Karpas-422 (cell line): Measurements from ENCODE around the gene SUGCT. TPM values are rescaled to one million over a fixed set of nuclear protein-coding genes. Genes with fewer than 3 reads are reported as not detected.

Experiments
- DNase-seq: peaks from one replicate; pipeline ENCODE4 v3.0.0-alpha.2; 2015
- H2AFZ ChIP-seq: fragments of 200-600 bp; sonication (generic); 2 replicates; pipeline ENCODE4 v1.6.1; 2014; ENCODE audit warnings: antibody characterized with exemption, low read length, mixed read lengths
- H3K27ac ChIP-seq: fragments of 200-600 bp; sonication (generic); 2 replicates; pipeline ENCODE4 v1.5.1; 2014; ENCODE audit warnings: mild to moderate bottlenecking, low read length, moderate library complexity
- H3K27me3 ChIP-seq: fragments of 200-600 bp; sonication (generic); 2 replicates; pipeline ENCODE4 v1.6.1; 2014; ENCODE audit warnings: low read length, mixed read lengths
- H3K36me3 ChIP-seq: fragments of 200-600 bp; sonication (generic); 2 replicates; pipeline ENCODE4 v1.6.1; 2014; ENCODE audit warnings: low read length, mixed read lengths; ENCODE audit not compliant: insufficient read depth
- H3K4me1 ChIP-seq: fragments of 200-600 bp; sonication (generic); 2 replicates; pipeline ENCODE4 v1.6.1; 2014; ENCODE audit warnings: mild to moderate bottlenecking, low read length, mixed read lengths
- H3K4me2 ChIP-seq: fragments of 200-600 bp; sonication (generic); 2 replicates; pipeline ENCODE4 v1.6.1; 2014; ENCODE audit warnings: low read length, low read depth, mild to moderate bottlenecking; ENCODE audit not compliant: poor library complexity, severe bottlenecking
- H3K4me3 ChIP-seq: fragments of 200-600 bp; sonication (generic); 2 replicates; pipeline ENCODE4 v1.5.1; 2014; ENCODE audit warnings: mild to moderate bottlenecking, antibody characterized with exemption, low read length, mixed read lengths
- H3K79me2 ChIP-seq: fragments of 200-600 bp; sonication (generic); 2 replicates; pipeline ENCODE4 v1.6.1; 2014; ENCODE audit warnings: mild to moderate bottlenecking, low read length, mixed read lengths
- H3K9ac ChIP-seq: fragments of 200-600 bp; sonication (generic); 2 replicates; pipeline ENCODE4 v1.6.0; 2014; ENCODE audit warnings: low read length
- H3K9me2 ChIP-seq: fragments of 200-600 bp; sonication (generic), shearing (Covaris generic); replicated peaks from 2 replicates; pipeline ENCODE4 v1.6.0; 2014; ENCODE audit warnings: mild to moderate bottlenecking, low read length, moderate library complexity; ENCODE audit not compliant: insufficient read depth
- H3K9me3 ChIP-seq: fragments of 300-700, 200-600 bp; sonication (generic); 2 replicates; pipeline ENCODE4 v1.6.1; 2014; ENCODE audit warnings: low read length, mixed read lengths
- H4K20me1 ChIP-seq: fragments of 200-600 bp; sonication (generic); 2 replicates; pipeline ENCODE4 v1.6.1; 2014; ENCODE audit warnings: mild to moderate bottlenecking, antibody characterized with exemption, low read length, low read depth; ENCODE audit not compliant: insufficient read depth
- total RNA-seq: library from RNA; depleted of rRNA; stranded (reverse); fragments of >200 nt; shearing (Covaris generic); gene quantifications from 2 replicates; pipeline ENCODE4 v1.2.3, GENCODE V29; 2014; ENCODE audit warnings: low replicate concordance

SUGCT gene
- total RNA-seq, 1 experiment from 2014 or later: 0.48 TPM

GRCh38 chr7:40714363-40715052 lies 579.7 kb downstream of the SUGCT start:
- Histone ChIP-seq H3K4me1 (no peaks in the 10 kb centered on the region), H3K27me3 (no peaks in the 10 kb centered on the region), H3K9me3 (no peaks in the 10 kb centered on the region), H4K20me1 (no peaks in the 10 kb centered on the region), H3K9ac (no peak overlapping the region), H3K79me2 (no peaks in the 10 kb centered on the region), H3K4me3 (no peak overlapping the region), H3K27ac (no peak overlapping the region), H3K36me3 (no peaks in the 10 kb centered on the region), H3K9me2 (no peaks in the 10 kb centered on the region), H3K4me2 (no peak overlapping the region), H2AFZ (no peak overlapping the region)
- no peak for DNase-seq

- H3K9ac ChIP-seq: no peak overlapping the region
- no peaks in the 10 kb centered on the region for H3K9me3 ChIP-seq
- H3K36me3 ChIP-seq: no peaks in the 10 kb centered on the region
- H3K27me3 ChIP-seq: no peaks in the 10 kb centered on the region
- H3K9me2 ChIP-seq: no peaks in the 10 kb centered on the region
- no peak overlapping the region for H2AFZ ChIP-seq
- no peak for DNase-seq
- H3K4me1 ChIP-seq: no peaks in the 10 kb centered on the region
- no peak overlapping the region for H3K4me3 ChIP-seq
- no peaks in the 10 kb centered on the region for H3K79me2 ChIP-seq
- no peak overlapping the region for H3K27ac ChIP-seq
- no peaks in the 10 kb centered on the region for H4K20me1 ChIP-seq
- no peak overlapping the region for H3K4me2 ChIP-seq
Observed at GRCh38 chr7:40715053-40715430, 580.2 kb downstream of the SUGCT start.

- H2AFZ ChIP-seq: no peak overlapping the region
- no peak overlapping the region for H3K4me3 ChIP-seq
- H3K27me3 ChIP-seq: no peaks in the 10 kb centered on the region
- H3K27ac ChIP-seq: no peak overlapping the region
- no peaks in the 10 kb centered on the region for H4K20me1 ChIP-seq
- no peak for DNase-seq
- H3K4me2 ChIP-seq: no peak overlapping the region
- H3K79me2 ChIP-seq: no peaks in the 10 kb centered on the region
- no peaks in the 10 kb centered on the region for H3K9me2 ChIP-seq
- no peak overlapping the region for H3K9ac ChIP-seq
- H3K36me3 ChIP-seq: no peaks in the 10 kb centered on the region
- H3K9me3 ChIP-seq: no peaks in the 10 kb centered on the region
- H3K4me1 ChIP-seq: no peaks in the 10 kb centered on the region
Observed at GRCh38 chr7:40716052-40716451, 581.2 kb downstream of the SUGCT start.

GRCh38 chr7:40717242-40717641 lies 582.4 kb downstream of the SUGCT start:
- H4K20me1 ChIP-seq: no peaks in the 10 kb centered on the region
- no peaks in the 10 kb centered on the region for H3K27me3 ChIP-seq
- no peak for DNase-seq
- no peaks in the 10 kb centered on the region for H3K9me2 ChIP-seq
- no peaks in the 10 kb centered on the region for H3K36me3 ChIP-seq
- H3K4me3 ChIP-seq: no peak overlapping the region
- H3K9ac ChIP-seq: no peak overlapping the region
- no peak overlapping the region for H3K27ac ChIP-seq
- H3K4me2 ChIP-seq: no peak overlapping the region
- H3K9me3 ChIP-seq: no peaks in the 10 kb centered on the region
- H3K79me2 ChIP-seq: no peaks in the 10 kb centered on the region
- H2AFZ ChIP-seq: no peak overlapping the region
- no peaks in the 10 kb centered on the region for H3K4me1 ChIP-seq

- DNase-seq: no peak
- no peaks in the 10 kb centered on the region for H3K9me3 ChIP-seq
Observed at GRCh38 chr7:40720416-40720815, 585.6 kb downstream of the SUGCT start.

GRCh38 chr7:40721342-40721949 lies 586.6 kb downstream of the SUGCT start:
- no peaks in the 10 kb centered on the region for H3K79me2 ChIP-seq
- DNase-seq: no peak

More at GRCh38 chr7:40720416-40720815, 585.6 kb downstream of the SUGCT start:
- Histone ChIP-seq H3K36me3 (no peaks in the 10 kb centered on the region), H2AFZ (no peak overlapping the region), H4K20me1 (no peaks in the 10 kb centered on the region), H3K4me3 (no peak overlapping the region), H3K27ac (no peak overlapping the region), H3K27me3 (no peaks in the 10 kb centered on the region), H3K9me2 (no peaks in the 10 kb centered on the region), H3K4me1 (no peaks in the 10 kb centered on the region), H3K9ac (no peak overlapping the region), H3K4me2 (no peak overlapping the region), H3K79me2 (no peaks in the 10 kb centered on the region)

GRCh38 chr7:40722242-40722641 lies 587.4 kb downstream of the SUGCT start:
- Histone ChIP-seq H2AFZ (no peak overlapping the region), H3K79me2 (no peaks in the 10 kb centered on the region), H3K9ac (no peak overlapping the region), H3K27me3 (no peaks in the 10 kb centered on the region), H3K9me2 (no peaks in the 10 kb centered on the region), H3K27ac (no peak overlapping the region), H3K9me3 (no peaks in the 10 kb centered on the region), H3K4me1 (no peaks in the 10 kb centered on the region), H3K4me3 (no peak overlapping the region), H4K20me1 (no peaks in the 10 kb centered on the region), H3K36me3 (no peaks in the 10 kb centered on the region), H3K4me2 (no peak overlapping the region)
- DNase-seq: no peak

More at GRCh38 chr7:40721342-40721949, 586.6 kb downstream of the SUGCT start:
- Histone ChIP-seq H3K4me2 (no peak overlapping the region), H3K27ac (no peak overlapping the region), H3K36me3 (no peaks in the 10 kb centered on the region), H3K9me2 (no peaks in the 10 kb centered on the region), H3K9ac (no peak overlapping the region), H4K20me1 (no peaks in the 10 kb centered on the region), H3K4me3 (no peak overlapping the region), H3K9me3 (no peaks in the 10 kb centered on the region), H3K4me1 (no peaks in the 10 kb centered on the region), H3K27me3 (no peaks in the 10 kb centered on the region), H2AFZ (no peak overlapping the region)

- Histone ChIP-seq H3K4me3 (no peak overlapping the region), H4K20me1 (no peaks in the 10 kb centered on the region), H3K9me3 (no peaks in the 10 kb centered on the region), H3K9me2 (no peaks in the 10 kb centered on the region), H3K4me2 (no peak overlapping the region), H2AFZ (no peak overlapping the region), H3K79me2 (no peaks in the 10 kb centered on the region), H3K4me1 (no peaks in the 10 kb centered on the region), H3K9ac (no peak overlapping the region), H3K36me3 (no peaks in the 10 kb centered on the region), H3K27ac (no peak overlapping the region), H3K27me3 (no peaks in the 10 kb centered on the region)
- DNase-seq: no peak
Observed at GRCh38 chr7:40723829-40724228, 589.0 kb downstream of the SUGCT start.
